Measurements from ENCODE around the gene FLCN. TPM values are rescaled to one million over a fixed set of nuclear protein-coding genes. Genes with fewer than 3 reads are reported as not detected.

FLCN gene
- total RNA-seq, 1 experiment from 2014 or later = 18.2 TPM

DNA sequence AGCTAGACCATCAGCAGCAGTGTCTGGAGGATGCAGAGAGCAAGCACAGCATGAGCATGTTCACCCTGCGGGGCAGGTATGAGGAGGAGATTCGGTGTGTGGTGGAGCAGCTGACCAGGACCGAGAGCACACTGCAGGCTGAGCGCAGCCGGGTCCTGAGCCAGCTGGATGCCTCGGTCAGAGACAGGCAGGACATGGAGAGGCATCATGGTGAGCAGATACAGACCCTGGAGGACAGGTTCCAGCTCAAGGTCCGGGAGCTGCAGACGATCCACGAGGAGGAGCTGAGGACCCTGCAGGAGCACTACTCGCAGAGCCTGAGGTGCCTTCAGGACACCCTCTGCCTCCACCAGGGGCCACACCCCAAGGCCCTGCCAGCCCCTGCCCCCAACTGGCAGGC, 69.6 kb downstream of the FLCN start:
- no peak for DNase-seq (ENCODE audit: low read depth)

DNA sequence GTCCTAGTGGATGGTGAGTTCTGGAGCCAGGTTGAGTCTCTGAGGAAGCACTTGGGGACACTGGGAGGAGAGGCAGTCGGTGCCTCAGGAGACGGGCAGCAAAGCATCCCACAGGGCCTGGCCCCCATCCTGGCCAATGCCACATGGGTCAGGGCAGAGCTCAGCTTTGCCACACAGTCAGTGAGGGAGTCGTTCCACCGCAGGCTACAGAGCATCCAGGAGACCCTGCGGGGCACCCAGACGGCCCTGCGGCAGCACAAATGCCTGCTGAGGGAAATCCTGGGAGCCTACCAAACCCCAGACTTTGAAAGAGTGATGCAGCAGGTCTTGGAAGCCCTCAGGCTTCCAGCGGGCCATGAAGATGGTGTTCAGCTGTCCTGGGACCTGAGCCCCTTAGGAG, 70.5 kb downstream of the FLCN start:
- DNase-seq (ENCODE audit: low read depth) = no peak

DNA sequence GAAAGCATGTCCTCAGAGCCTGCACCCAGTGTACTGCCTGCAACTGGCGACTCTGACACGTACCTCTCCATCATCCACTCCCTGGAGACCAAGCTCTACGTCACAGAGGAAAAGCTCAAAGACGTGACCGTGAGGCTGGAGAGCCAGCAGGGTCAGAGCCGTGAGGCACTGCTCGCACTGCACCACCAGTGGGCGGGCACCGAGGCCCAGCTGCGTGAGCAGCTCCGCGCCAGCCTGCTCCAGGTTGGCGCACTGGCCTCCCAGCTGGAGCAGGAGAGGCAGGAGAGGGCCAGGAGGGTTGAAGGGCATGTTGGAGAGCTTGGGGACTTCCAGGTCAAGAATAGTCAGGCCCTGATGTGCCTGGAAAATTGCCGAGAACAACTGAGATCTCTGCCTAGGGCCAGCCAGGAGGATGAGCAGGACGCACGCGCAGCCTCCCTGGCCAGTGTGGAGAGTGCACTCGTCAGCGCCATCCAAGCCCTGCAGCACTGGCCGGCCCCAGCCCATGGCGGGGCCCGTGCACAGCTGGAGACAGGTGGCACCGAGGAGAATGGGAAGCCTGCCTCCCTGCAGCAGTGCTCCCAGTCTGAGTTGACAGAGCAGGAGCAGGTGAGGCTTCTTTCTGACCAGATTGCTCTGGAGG, 71.2 kb downstream of the FLCN start:
- DNase-seq (ENCODE audit: low read depth) = no peak

DNA sequence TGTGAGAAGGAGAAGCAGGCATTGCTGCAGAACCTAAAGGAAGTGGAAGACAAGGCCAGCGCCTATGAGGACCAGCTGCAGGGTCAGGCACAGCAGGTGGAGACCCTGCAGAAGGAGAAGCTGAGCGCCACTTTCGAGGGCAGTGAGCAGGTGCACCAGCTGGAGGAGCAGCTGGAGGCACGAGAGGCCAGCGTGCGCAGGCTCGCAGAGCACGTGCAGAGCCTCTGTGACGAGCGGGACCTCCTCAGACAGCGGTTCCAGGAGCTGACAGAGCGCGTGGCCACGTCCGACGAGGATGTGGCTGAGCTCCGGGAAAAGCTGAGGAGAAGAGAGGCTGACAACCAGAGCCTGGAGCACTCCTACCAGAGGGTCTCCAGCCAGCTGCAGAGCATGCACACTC, 72.3 kb downstream of the FLCN start:
- DNase-seq (ENCODE audit: low read depth) = no peak

DNA sequence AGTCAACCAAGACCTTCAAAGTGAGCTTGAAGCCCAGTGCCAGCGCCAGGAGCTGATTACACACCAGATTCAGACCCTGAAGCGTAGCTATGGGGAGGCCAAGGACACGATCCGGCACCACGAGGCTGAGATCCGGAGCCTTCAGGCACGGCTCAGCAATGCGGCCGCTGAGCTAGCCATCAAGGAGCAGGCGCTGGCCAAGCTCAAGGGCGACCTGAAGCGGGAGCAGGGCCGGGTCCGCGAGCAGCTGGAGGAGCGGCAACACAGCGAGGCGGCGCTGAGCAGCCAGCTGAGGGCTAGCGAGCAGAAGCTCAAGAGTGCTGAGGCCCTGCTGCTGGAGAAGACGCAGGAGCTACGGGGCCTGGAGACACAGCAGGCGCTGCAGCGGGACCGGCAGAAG, 72.8 kb downstream of the FLCN start:
- no peak for DNase-seq (ENCODE audit: low read depth)

Other genes with a start within 250 kb of the FLCN start
- 135 and 150 TPM in 2 replicates for gene MPRIP, start 194.7 kb downstream of the FLCN start, total RNA-seq (2014; rRNA removed; shearing (Covaris generic))
- 0.95 and 3.0 TPM in 2 replicates for gene PLD6, start 30.8 kb downstream of the FLCN start, total RNA-seq (2014; rRNA removed; shearing (Covaris generic))
- 241 and 290 TPM in 2 replicates for gene COPS3, start 44.1 kb upstream of the FLCN start, total RNA-seq (2014; rRNA removed; shearing (Covaris generic))
- 2.7 and 4.2 TPM in 2 replicates for gene NT5M, start 66.2 kb upstream of the FLCN start, total RNA-seq (2014; rRNA removed; shearing (Covaris generic))
- 11.9 and 13.4 TPM in 2 replicates for gene MED9, start 239.8 kb upstream of the FLCN start, total RNA-seq (2014; rRNA removed; shearing (Covaris generic))

Data from Daoy (cell line).